Bladder microvascular endothelial cell (primary cell): ENCODE measurements around the gene SPRED3. TPM values are rescaled to one million over a fixed set of nuclear protein-coding genes. Genes with fewer than 3 reads are reported as not detected.

Experiments used
- total RNA-seq: library from RNA; depleted of rRNA; stranded (reverse); fragments of >200 nt; gene quantifications from 2 replicates; pipeline ENCODE4 v1.2.3, GENCODE V29; 2014

The SPRED3 gene, protein sequence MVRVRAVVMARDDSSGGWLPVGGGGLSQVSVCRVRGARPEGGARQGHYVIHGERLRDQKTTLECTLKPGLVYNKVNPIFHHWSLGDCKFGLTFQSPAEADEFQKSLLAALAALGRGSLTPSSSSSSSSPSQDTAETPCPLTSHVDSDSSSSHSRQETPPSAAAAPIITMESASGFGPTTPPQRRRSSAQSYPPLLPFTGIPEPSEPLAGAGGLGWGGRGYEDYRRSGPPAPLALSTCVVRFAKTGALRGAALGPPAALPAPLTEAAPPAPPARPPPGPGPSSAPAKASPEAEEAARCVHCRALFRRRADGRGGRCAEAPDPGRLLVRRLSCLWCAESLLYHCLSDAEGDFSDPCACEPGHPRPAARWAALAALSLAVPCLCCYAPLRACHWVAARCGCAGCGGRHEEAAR
- 0.76 and 1.8 TPM in 2 replicates for total RNA-seq

DNA sequence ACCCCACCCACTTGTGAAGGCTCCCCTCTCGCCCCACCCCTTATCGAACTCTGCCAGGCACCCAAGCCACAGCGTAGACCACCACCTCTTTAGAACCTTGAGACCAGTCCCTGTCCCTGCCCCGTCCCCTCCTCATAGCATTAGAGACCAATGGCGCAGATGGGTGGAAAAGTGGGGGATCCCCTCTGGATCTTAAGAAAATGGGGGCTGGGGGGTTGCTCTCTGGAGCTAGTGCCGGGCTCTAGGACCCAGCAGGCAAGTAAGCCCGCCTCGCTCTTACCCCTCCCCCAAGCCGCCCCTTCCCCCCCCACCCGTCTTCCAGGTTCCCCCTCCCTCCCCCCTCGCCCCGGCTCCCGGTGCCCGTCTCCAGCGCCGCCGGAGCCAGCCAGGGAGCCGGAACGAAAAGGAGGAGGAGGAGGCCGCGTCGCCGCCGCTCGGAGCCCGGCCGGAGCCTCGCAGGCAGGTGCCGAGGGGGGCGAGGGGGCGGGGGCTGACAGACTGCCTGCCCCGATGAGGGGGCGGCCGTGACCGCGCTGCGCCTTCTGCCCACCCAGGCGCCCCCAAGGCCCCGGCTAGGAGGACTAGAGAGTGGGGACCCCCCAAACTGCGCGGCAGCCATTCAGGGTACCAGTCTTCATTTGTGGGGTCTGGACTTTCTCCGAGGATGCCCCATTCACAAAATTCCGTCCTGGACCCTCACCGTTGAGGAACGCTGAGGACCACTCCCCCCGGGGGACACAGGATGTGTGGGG is at the start of gene SPRED3:
SPRED3 (plus strand) TSS at position 349 of the 752 bp plus-strand sequence. CDS start 1,606 bp downstream, outside the sequence.

DNA sequence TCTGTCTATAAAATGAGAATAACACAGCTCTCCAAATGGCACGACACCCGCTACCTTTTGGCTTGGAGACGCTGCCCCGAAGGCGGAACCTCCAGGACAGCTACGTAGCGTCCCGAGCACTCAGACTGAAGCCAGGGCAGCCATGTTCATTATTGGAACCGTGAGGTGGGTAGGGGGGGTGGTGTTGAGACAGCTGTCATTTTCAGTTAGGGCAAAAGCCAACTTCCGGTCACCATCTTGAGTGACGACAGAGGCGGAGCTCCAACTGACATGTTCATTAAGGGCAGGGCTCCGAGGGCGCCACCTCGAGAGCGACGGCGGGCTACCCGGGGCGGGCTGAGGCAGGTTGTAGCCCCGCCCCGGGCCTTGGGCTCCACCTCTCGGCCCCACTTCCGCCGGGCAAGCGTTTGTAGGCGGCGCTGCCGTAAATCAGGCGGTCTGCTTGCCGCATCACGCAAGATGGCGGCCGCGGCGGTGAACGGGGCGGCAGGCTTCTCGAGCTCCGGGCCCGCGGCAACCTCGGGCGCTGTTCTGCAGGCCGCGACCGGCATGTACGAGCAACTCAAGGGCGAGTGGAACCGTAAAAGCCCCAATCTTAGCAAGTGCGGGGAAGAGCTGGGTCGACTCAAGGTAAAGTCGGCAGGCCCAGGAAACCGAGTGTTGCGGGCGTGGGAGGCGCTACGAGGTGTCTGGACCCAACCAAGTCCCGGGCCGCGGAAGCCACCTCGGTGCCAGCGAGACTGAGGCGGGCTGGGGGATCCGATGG is 14.0 kb upstream of the SPRED3 start, which contains the start of gene PSMD8:
PSMD8 (plus strand) TSS at position 240 of the 766 bp plus-strand sequence; CDS start at position 271, 31 bp downstream.

DNA sequence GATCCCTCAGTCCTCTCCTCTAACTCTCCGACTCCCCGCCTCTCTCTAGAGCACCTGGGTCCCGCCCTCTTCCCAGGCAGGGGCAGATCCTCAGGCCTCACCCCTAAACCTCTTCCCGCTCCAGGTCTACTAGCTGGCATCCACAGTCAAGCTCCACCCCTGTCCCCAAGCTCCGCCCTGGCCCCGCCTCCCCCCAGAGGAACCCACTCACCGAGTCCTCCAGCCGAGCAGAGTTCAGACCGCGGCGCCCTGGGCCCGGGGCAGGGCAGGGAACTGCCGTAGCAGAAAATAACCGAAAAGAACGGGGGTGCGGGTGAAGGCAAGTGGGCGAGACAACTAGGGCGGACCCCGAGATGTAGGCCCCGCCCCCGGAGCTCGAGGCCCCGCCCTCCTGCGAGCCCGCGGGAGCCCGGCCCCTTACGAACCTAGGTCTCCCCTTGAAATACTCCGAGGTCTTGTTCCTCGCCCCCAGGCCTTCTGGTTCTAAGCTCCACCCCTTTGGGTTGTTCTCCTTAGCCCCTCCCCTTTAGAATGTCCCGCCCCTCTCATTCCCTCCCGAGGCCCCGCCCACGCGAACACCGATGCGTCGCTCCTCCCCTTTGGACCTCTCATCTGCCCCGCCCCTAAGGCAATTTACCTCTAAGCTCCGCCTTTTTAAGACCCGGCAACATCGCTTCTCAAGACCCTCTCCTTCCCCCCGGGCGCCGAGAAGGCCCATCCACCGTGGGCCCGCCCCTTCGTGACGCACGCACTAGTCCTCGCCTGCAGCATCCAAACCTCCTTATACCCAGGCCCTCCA is 748 bp upstream of the SPRED3 start, which contains the start of gene GGN:
GGN (minus strand) TSS at position 485 of the 799 bp plus-strand sequence. CDS start 773 bp downstream, outside the sequence.

DNA sequence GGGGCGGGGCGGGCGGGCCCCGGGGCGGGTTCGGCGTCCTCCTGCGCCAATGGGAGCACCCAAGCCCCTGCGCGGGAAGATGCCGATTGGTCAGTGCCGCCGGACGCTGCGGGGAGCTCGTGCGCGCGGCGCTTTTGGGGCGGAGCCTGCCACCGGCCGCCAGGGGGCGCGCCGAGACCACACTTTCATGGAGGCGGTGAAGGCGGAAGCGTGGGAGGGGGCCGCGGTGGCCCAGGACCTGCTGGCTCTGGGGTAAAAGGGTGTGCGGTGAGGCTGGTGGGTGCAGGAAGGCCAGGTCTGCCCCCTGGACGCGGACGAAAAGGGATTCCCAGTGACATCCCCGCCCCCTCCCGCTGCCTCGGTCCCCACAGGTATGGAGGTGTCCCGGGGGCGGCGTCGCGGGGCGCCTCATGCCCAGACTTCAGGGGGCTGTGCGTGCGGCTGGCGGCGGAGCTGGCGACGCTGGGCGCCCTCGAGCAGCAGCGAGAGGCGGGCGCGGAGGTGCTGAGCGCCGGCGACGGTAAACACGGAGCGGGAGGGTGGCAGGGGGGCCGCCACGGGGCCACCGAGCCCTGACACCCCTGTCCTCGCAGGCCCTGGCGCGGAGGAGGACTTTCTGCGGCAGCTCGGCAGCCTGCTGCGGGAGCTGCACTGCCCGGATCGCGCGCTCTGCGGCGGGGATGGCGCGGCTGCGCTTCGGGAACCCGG is 14.6 kb downstream of the SPRED3 start, which contains the start of gene FAM98C:
FAM98C (plus strand) TSS at position 127 of the 708 bp plus-strand sequence; CDS start at position 188, 61 bp downstream.

DNA sequence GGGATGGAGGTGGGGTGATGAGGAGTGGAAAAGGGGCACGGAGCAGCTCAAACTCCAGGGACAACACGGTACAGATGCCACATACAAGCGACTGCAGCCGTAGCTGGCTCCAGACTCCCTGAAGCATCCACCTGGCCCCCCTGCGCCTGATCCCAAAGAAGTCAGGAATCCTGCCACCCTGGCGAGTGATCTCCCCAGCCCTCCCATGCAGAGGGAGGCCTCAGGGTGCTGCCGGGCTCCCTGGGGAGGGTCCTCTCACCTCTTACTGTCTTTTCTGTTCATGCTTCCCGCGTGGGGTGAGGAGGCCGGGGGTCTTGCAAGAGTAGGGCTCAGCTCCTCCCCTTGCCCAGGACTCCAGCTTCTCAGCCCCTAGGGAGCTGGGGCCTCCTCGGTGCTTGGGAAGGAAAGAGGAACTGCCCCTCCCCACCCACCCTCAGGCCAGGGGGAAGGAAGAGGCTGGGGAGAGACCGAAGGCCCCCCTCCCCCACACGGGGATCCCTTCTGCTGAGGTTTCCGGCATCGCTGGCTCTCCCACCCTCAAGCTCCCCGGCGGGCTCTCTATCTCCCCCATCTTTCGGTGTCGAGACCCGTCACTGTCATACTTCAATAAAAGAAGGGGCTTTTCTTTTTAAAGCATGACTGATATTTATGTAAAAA is 37.4 kb downstream of the SPRED3 start, which contains the start of gene RASGRP4:
RASGRP4 (minus strand) TSS at position 410 of the 657 bp plus-strand sequence; CDS start at position 282, 128 bp downstream.

DNA sequence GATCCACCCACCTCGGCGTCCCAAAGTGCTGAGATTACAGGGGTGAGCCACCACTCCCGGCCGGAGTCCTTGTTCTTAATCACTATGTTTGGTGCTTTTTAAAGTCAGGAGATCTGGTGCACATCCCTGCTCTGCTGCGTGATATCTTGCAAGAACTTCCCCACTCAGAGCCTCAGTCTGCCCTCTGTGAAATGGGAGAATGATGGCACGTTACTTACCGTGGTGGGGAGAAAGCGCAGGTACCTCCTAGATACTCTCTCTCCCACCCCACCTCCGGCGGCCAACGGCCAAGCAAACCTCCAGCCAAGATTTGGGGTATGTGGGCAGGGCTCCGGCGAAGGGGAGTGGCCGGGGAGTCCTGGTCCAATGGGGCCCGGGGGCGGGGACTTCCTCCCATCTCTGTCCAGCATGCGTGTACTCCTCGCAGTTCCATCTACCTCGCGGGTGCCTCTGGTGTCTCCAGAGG is 44.8 kb downstream of the SPRED3 start, which contains the start of gene RYR1:
RYR1 (plus strand) TSS at position 424 of the 466 bp plus-strand sequence. CDS start 139 bp downstream, outside the sequence.

Other genes with a start within 250 kb of the SPRED3 start
- 0.31 and 0.32 TPM in 2 replicates for gene DPF1, start 164.5 kb upstream of the SPRED3 start, total RNA-seq
- gene PPP1R14A, start 132.3 kb upstream of the SPRED3 start, total RNA-seq = 4.4 and 6.1 TPM in 2 replicates
- 7.0 and 61.4 TPM in 2 replicates for gene SPINT2, start 124.1 kb upstream of the SPRED3 start, total RNA-seq
- gene C19orf33, start 84.4 kb upstream of the SPRED3 start, total RNA-seq = 1.1 and 34.5 TPM in 2 replicates
- 74.0 and 89.5 TPM in 2 replicates for gene YIF1B, start 72.8 kb upstream of the SPRED3 start, total RNA-seq
- 7.8 and 11.1 TPM in 2 replicates for gene KCNK6, start 68.9 kb upstream of the SPRED3 start, total RNA-seq
- gene CATSPERG, start 52.9 kb upstream of the SPRED3 start, total RNA-seq = 0.16 and 3.5 TPM in 2 replicates
- 200 and 216 TPM in 2 replicates for gene PSMD8, start 14.1 kb upstream of the SPRED3 start, total RNA-seq
- gene GGN, start 663 bp upstream of the SPRED3 start, total RNA-seq = 0.13 and 0.16 TPM in 2 replicates
- 4.5 and 5.8 TPM in 2 replicates for gene FAM98C, start 14.4 kb downstream of the SPRED3 start, total RNA-seq
- not detected in 2 replicates for gene RASGRP4, start 37.5 kb downstream of the SPRED3 start, total RNA-seq
- not detected in 2 replicates for gene RYR1, start 45.0 kb downstream of the SPRED3 start, total RNA-seq
- gene MAP4K1, start 229.3 kb downstream of the SPRED3 start, total RNA-seq = not detected in 2 replicates
- 185 and 279 TPM in 2 replicates for gene EIF3K, start 230.5 kb downstream of the SPRED3 start, total RNA-seq